Measurements from ENCODE around the gene LILRB2.
"Not testable (repeated sequence)": the region's sequence is repeated elsewhere in the genome, so short reads cannot be mapped to it uniquely, and the experiment has no call there.

The LILRB2 gene

DNA sequence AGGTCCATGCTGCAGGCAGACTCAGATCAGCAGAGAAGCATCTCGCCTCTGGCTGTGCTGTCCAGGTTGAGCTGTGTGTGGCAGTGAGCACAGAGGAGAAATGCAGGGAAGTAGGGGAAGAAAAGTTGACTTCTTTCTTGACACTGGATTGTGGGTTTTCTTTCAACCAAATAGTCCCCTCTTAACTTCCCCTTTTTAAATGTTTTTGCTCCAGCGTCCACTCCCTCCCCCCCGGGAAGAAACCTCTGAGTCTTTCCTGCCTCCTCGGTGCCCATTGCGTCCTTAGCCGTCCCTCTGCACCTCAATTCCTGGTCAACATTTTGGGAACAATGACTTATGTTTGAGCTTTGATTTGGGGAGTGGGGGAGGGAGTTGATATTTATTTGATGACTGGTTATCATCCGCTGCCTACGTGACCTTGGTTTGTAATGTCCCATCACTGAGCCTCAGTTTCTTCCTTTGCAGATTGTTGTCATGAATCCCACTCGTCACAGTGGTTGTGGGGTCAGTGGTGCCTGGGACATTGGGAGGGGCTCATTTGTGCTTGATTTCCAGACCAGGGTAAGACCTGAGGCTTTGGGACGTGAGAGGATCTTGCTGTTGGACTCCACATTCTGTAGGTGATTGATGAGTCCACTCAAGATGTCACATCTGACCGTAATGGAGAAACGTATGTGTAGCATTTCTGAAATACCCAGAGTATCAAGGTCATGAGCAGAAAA is at the start of gene LILRB2:
TSS of gene LILRB2 (minus strand) at position 104 of the 722 bp plus-strand sequence. CDS start 614 bp downstream, outside the sequence.
- DNase-seq = no peak

DNA sequence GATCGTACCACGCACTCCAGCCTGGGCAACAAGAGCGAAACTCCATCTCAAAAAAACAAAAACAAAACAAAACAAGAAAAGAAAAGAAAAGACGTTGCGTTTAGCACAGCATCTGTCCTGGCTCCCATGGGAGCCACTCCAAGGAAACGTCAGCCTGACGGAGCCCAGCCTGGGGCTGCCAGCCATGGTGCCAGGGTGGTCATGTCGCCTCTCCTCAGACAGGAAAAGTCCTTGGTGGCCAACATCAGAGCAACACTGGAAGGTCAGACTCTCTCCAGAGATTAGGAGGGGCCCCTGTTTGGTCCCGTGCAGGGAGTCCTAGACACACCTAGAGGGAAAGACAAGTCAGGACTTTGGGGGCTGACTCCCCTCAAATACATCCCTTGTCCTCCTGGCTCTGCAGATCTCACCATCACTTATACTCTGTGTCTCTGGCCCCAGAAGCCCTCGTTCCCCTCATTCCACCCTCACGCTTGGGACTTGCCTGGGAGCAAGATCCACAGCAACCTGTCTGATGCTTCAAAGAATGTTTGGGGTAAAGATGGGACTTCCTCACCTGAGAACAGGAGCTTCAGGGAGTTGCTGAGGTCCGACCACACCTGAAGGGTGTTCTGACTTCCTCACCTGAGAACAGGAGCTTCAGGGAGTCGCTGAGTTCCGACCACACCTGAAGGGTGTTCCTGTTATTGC is 48.7 kb upstream of the LILRB2 start:
- no peak for DNase-seq

DNA sequence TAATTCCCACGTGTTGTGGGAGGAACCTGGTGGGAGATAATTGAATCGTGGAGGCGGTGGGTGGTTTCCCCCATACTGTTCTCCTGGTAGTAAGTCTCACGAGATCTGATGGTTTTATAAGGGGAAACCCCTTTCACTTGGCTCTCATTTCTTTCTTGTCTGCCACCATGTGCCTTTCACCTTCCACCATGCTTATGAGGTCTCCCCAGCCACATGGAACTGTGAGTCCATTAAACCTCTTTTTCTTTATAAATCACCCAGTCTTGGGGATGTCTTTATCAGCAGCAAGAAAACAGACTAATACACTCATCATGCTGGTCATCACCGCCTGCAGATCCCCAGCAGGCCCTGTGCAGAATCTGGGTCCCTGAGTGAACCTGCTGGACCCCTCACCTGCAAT is 47.9 kb upstream of the LILRB2 start:
- not testable (repeated sequence) for DNase-seq

- no peak for DNase-seq
Measured at GRCh38 chr19:54325631-54326030, 44.7 kb upstream of the LILRB2 start.

DNA sequence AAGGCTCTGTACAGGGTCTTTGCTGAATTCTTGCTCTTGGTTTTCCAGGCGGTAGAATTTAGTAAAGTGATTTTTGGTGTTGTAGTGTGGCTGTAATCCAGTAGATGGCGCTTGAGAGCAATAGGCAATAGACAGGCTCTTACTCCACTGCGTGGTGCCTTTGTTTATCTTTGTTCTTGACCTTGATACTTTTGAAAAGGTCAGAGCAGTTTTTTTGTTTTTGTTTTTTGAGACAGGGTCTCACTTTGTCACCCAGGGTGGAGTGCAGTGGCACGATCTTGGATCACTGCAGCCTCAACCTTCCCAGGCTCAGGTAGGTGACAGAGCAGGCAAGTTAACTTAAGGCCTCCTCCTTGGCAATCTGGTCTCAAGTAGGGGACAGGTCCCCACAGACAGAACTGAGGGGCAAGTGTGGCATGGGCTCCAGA is 44.3 kb upstream of the LILRB2 start:
- DNase-seq = peak in 1 of 2 experiments; percentile 13

DNA sequence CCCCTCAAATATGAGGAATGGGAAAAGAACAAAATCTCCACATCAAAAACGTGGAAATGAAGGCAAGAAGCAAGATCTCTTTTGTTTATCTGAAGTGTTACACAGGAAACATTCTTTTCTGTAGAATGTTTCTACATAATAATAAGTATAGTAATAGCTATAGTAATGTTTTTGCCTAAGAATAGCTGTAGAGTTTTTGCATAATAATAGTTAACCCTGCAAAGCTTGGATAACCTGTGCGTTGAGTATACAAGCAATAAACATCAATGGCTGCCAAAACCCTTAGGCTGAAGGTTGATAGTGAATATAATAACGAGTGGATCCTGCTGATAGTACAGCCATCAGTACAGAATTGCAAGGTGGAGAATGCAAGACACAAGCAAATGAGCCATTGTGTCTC is 43.2 kb upstream of the LILRB2 start:
- DNase-seq = no peak

- not testable (repeated sequence) for DNase-seq
Measured at GRCh38 chr19:54322934-54323333, 42.0 kb upstream of the LILRB2 start.

DNA sequence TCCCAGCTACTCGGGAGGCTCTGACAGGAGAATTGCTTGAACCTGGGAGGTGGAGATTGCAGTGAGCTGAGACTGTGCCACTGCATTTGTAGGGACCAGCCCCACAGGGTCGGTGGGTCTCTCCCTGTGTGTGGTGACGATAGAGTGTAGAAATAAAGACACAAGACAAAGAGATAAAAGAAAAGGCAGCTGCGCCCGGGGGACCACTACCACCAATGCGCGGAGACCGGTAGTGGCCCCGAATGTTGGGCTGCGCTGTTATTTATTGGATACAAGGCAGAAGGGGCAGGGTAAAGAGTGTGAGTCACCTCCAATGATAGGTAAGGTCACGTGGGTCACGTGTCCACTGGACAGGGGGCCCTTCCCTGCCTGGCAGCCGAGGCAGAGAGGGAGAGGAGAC is 41.4 kb upstream of the LILRB2 start:
- not testable (repeated sequence) for DNase-seq

GRCh38 chr19:54319892-54320670 is 39.2 kb upstream of the LILRB2 start:
- DNase-seq = no peak

GRCh38 chr19:54319049-54319448 is 38.1 kb upstream of the LILRB2 start:
- DNase-seq = no peak

GRCh38 chr19:54317965-54318240 is 37.0 kb upstream of the LILRB2 start:
- DNase-seq = no peak

GRCh38 chr19:54317108-54317964 is 36.4 kb upstream of the LILRB2 start:
- DNase-seq = no peak

GRCh38 chr19:54316746-54317107 is 35.8 kb upstream of the LILRB2 start:
- no peak for DNase-seq

DNA sequence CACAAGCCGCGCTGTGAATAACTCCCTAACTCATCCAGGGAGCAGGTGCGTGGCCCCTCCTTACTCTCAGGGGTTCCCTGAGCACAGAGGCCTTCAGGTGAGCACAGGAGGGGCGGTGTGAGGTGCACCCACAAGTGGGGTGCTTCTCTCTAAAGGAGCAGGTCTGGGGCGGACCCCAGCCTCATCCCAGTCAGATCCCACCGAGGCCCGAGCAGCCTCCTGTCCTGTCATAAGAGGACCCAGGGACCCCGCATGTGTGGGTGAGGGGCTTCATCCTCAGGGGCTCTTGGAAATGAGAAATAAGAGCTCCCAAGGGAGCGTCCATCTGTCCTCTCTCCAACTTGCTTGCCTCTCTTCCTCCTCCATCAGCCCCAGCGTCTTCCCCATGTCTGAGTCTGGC is 35.0 kb upstream of the LILRB2 start:
- no peak for DNase-seq

DNA sequence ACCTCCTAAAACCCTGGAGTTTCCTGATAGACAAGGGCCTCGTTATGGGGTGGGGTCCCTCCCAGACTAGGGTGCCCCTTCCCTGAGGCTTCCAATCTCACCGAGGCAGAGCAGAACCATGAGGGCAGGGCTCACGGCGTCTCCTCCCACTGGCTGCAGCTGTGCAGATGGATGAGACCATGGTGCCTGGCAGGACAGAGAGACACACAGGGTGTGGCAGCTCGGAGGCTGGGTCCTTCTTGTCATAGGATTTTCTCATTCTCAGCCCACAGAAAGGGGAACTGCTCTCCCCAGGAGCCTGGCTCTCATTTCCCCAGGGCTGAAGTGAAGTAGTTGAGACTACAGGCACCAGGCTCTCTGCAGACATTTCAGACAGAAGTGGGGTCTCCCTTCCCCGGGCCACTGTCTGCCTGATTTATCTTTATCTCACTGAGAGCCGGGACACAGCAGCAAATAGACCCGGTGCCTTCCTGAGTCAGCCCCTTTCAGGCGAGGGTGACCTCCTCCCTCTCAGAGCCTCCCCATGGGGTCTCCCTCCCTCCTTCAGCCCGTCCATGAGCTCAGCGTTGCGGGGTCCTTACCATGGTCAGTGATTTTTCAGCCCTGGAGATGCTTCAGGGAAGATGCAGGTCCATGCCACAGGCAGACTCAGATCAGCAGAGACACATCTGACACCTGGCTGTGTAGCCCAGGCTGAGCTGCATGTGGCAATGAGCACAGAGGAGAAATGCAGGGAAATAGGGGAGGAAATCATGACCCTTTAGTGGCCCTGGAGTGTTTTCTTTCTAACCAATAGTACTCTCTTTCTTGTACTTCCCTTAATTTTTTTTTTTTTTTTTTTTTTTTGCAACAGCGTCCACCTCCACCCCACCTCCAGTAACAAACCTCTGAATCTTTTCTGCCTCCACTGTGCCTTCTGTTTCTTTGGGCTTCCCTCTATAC is 31.8 kb upstream of the LILRB2 start, which contains the start of gene LILRA5:
TSS of gene LILRA5 (minus strand) at position 731 of the 942 bp plus-strand sequence. CDS start at position 584, 147 bp downstream.
- DNase-seq = no peak

DNA sequence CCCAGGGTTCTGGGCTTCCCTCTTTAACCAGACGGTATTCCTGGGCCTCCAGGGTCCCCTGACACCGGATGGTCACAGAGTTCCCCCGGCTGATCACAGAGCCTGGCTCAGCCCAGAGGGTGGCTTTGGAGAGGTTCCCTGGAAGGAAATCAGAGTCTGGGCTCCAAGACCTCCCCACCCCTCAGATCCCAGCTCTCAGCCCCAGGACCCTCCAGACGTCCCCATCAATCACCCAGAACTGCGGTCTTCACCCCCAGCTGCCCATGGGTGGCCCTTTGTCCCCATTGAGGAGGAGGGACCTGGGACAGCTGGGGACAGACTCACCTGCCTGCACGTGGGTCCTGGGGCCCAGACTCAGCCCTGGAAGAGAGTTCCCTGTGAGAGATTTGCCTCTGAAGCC is 31.1 kb upstream of the LILRB2 start:
- no peak for DNase-seq

DNA sequence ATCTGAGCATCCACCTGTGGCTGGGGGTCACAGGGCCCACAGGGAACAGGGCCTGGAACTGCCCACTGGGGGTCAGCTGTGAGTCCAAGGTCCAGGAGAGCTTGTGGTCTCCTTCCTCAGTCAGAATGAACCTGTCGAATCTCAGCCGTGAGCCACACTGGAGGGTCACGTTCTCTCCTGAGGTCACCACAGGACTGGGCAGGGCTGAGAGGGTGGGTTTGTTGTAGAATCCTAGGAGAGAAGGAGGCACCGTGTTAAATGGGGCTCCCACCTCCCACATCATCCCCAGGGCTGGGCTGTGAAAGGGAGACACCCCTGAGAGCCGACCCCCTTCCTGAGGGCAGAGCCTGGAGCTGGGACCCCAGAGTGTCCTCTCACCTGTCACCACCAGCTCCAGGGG is 30.6 kb upstream of the LILRB2 start:
- no peak for DNase-seq

- no peak for DNase-seq
Measured at GRCh38 chr19:54310543-54310942, 29.6 kb upstream of the LILRB2 start.

DNA sequence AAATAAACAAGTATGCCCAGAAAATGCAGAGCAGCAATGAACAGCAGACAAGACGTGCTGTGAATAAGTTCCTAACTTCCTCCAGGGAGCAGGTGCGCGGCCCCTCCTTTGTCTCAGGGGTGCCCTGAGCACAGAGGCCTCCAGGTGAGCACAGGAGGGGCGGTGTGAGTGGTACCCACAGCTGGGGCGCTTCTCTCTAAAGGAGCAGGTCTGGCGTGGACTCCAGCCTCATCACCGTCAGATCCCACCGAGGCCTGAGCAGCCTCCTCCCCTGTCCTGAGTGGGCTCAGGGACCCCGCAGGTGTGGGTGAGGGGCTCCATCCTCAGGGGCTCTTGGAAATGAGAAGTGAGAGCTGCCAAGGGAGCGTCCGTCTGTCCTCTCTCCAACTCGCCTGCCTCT is 28.9 kb upstream of the LILRB2 start:
- DNase-seq = no peak

DNA sequence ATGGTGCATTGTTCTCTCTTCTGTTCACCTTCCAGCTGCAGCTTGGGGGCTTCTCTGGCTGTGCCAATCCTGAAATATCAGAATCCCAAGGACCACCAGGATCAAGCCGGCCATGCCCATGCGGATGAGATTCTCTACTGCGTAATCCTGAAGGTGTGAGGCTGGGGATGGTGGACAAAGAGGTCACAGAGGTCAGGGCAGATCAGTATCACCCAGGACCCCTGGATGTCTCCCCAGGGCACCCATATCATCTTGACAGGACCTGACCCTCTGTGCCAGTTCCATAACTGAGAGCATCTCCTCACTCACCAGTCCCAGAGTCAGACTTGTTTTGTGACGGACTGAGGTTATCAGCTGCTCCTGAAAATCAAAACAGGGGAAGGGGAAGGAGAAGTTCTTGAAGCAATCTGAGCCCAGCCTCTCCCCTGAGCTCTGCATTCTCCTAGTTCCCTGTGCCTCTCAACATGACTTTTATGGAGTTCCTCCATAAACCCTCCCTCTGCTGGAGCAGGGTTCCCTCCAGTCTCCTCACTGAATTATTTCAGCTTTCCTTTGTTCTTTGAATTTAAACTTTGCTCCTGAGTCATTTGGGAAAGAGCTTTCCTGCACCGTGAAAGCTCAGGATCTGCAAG is 26.6 kb upstream of the LILRB2 start:
- DNase-seq = no peak

- DNase-seq = no peak
Measured at GRCh38 chr19:54305141-54305540, 24.2 kb upstream of the LILRB2 start.

Measured in SHP77 (cell line).